ENCODE data around the gene GPR176. TPM values are rescaled to one million over a fixed set of nuclear protein-coding genes. Genes with fewer than 3 reads are reported as not detected.

The GPR176 gene
- total RNA-seq, 2 donors from 2014 or later = 43.0 to 88.0 TPM

DNA sequence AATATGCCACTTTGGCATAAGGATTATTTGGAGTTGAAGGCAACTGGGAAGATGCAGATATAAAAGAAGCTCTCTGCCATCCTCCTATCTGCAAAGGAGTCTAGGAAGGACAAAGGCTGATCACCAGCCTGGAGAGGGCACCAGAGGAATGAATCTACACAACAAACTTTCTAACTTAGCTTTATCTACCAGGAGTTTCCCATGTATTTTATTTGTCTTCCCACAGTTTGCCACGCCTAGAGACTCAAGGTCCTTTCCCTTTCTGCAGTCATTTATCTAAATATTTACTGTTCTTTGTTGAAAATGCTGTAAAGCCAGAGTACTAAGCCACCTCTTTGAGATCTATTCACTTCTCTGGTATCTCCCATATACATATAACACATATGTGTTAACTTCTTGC, 32.2 kb downstream of the GPR176 start:
- Histone ChIP-seq H3K27me3 (replicated peaks; ENCODE audit: insufficient read depth) (no peaks in the 10 kb centered on the region), H3K9me3 (no peaks in the 10 kb centered on the region), H3K4me3 (no peak overlapping the region), H3K4me1 (ENCODE audit: control insufficient read depth in 1 of 2, low read depth in 2 of 2) (peaks cover 7 to 13% of the 10 kb centered on the region in 2 donors), H3K27ac (no peak overlapping the region), H3K36me3 (no peaks in the 10 kb centered on the region)
- TF ChIP-seq, protein P1, sequence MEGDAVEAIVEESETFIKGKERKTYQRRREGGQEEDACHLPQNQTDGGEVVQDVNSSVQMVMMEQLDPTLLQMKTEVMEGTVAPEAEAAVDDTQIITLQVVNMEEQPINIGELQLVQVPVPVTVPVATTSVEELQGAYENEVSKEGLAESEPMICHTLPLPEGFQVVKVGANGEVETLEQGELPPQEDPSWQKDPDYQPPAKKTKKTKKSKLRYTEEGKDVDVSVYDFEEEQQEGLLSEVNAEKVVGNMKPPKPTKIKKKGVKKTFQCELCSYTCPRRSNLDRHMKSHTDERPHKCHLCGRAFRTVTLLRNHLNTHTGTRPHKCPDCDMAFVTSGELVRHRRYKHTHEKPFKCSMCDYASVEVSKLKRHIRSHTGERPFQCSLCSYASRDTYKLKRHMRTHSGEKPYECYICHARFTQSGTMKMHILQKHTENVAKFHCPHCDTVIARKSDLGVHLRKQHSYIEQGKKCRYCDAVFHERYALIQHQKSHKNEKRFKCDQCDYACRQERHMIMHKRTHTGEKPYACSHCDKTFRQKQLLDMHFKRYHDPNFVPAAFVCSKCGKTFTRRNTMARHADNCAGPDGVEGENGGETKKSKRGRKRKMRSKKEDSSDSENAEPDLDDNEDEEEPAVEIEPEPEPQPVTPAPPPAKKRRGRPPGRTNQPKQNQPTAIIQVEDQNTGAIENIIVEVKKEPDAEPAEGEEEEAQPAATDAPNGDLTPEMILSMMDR (IDR thresholded peaks at IDR 0.05) = no peak
- DNase-seq (ENCODE audit: low spot score) (no peak), ATAC-seq (ENCODE audit: insufficient number of reproducible peaks, low FRiP score, low read depth) (no peak)

DNA sequence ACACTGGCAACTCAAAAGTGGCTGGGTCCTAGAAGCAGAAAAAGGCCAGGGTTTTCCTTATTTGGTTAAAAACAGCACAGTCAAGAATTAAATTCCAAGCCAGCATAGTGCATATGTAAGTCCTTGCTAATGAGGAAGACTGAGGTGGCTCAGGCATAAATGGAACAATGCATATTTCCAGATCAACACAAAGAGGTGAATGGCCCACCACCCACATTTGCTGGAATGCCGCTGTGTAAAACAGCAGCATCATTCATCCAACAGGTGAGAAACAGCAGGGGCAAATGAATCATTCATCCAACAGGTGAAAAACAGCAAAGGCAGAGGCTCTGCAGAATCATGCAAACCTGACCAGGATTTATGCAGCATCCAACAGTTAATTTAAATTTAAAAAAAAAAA, 32.9 kb downstream of the GPR176 start:
- TF ChIP-seq, protein P1 (IDR thresholded peaks at IDR 0.05) = no peak
- Histone ChIP-seq H3K4me3 (no peak overlapping the region), H3K27me3 (replicated peaks; ENCODE audit: insufficient read depth) (no peaks in the 10 kb centered on the region), H3K27ac (no peak overlapping the region), H3K36me3 (no peaks in the 10 kb centered on the region), H3K9me3 (no peaks in the 10 kb centered on the region), H3K4me1 (ENCODE audit: control insufficient read depth in 1 of 2, low read depth in 2 of 2) (peaks cover 7 to 13% of the 10 kb centered on the region in 2 donors)
- ATAC-seq (ENCODE audit: insufficient number of reproducible peaks, low FRiP score, low read depth) = no peak
- DNase-seq (ENCODE audit: low spot score) = no peak

GRCh38 chr15:39886418-39886817, 33.6 kb downstream of the GPR176 start:
- Histone ChIP-seq H3K9me3 (no peaks in the 10 kb centered on the region), H3K27me3 (replicated peaks; ENCODE audit: insufficient read depth) (no peaks in the 10 kb centered on the region), H3K4me3 (no peak overlapping the region), H3K4me1 (ENCODE audit: control insufficient read depth in 1 of 2, low read depth in 2 of 2) (peaks cover 7 to 18% of the 10 kb centered on the region in 2 donors), H3K36me3 (no peaks in the 10 kb centered on the region), H3K27ac (no peak overlapping the region)
- DNase-seq (ENCODE audit: low spot score) (no peak), ATAC-seq (ENCODE audit: insufficient number of reproducible peaks, low FRiP score, low read depth) (no peak)
- TF ChIP-seq, protein P1 (IDR thresholded peaks at IDR 0.05) = no peak

DNA sequence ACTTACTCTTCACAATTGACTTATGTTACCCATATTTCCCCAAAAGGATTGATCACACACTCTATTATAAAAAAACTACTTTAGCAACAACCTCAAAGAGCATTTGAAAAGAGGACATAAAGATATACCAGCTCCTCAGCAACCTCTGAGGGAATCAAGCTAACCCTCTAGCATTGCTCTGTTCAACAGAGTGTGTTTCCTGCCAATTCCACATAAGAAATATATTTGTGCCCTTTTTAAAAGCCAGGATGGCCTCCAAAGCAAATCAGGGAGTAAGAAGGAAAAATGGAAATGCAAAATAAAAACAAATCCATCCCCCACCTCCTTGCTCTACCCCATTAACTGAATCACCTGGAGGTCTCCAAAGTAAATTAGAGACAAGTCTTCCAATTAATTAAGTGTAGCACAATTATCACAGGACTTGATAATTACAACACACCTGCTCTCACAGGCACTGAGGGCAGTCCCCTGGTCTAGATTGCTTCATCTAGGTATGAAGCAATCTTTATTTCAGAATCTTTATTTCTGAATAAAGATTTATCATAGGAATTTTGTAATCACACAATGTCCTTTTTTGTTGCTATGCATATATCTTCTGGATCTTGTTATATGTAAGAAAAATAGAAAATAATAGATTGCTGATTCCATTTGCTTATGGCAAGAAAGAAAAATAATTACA, 34.8 kb downstream of the GPR176 start:
- no peak overlapping the region for H3K27ac ChIP-seq
- no peaks in the 10 kb centered on the region for H3K27me3 ChIP-seq (replicated peaks; ENCODE audit: insufficient read depth)
- H3K4me3 ChIP-seq = no peak overlapping the region
- no peak for DNase-seq (ENCODE audit: low spot score)
- ATAC-seq (ENCODE audit: insufficient number of reproducible peaks, low FRiP score, low read depth) = no peak
- H3K36me3 ChIP-seq = no peaks in the 10 kb centered on the region
- TF ChIP-seq, protein P1 (IDR thresholded peaks at IDR 0.05) = no peak
- H3K9me3 ChIP-seq = no peaks in the 10 kb centered on the region
- H3K4me1 ChIP-seq (ENCODE audit: control insufficient read depth in 1 of 2, low read depth in 2 of 2) = peaks cover 7 to 19% of the 10 kb centered on the region in 2 donors

DNA sequence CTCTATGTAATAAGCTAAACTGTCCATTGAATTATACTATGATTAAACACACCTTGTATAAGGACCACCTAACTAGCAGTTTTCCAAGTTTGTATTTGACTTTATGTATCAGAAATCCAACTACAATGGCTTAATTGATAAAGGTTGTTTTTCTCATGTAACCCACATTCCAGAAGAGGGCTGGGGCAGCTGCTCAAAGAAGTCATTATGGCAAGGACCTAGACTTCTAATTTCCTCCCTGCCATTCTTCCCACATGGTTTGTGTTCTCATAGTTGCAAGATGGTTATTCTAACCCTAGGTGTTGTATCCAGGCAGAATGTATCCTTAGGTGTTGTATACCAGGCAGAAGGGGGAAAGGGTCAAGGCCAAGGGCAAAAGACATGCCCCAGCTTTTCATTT, 35.7 kb downstream of the GPR176 start:
- ATAC-seq (ENCODE audit: insufficient number of reproducible peaks, low FRiP score, low read depth) = no peak
- Histone ChIP-seq H3K27me3 (replicated peaks; ENCODE audit: insufficient read depth) (no peaks in the 10 kb centered on the region), H3K4me3 (no peak overlapping the region), H3K36me3 (no peaks in the 10 kb centered on the region), H3K4me1 (ENCODE audit: control insufficient read depth in 1 of 2, low read depth in 2 of 2) (peaks cover 7 to 19% of the 10 kb centered on the region in 2 donors), H3K9me3 (no peaks in the 10 kb centered on the region), H3K27ac (no peak overlapping the region)
- TF ChIP-seq, protein P1 (IDR thresholded peaks at IDR 0.05) = no peak
- no peak for DNase-seq (ENCODE audit: low spot score)

Measured in thoracic aorta (tissue), 2 donors.